Activated T-cell treated with anti-CD3 and anti-CD28 coated beads for 1 hour (primary cell): ENCODE measurements around the gene GPR119.
A peak's percentile ranks its signal among the peaks of the same experiment; 100 is the strongest.
"Not testable (repeated sequence)": the region's sequence is repeated elsewhere in the genome, so short reads cannot be mapped to it uniquely, and the experiment has no call there.

Experiments
- DNase-seq: peaks from one replicate; pipeline ENCODE4 v3.0.0-alpha.2; 2020; ENCODE audit warnings: low read depth

Gene GPR119

DNA sequence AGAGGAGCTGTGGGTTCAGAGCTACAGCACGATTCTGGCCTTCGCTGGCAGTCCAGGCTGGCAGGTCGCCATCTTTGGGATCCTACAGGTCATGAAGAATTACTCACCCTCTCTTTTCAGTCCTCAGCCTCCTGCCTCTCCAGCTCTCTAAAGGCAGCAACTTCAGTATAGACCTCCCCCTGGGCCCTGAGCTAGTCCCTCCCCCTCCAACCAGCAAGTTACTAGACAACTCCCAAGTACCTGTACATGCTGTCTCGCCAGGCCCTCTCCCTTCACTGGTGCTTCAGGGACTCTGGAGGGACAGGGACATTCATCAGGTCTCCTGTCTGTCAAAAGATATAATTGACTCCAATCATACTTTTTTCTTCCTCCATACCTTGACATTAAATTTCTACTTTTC is at the start of gene GPR119:
Gene GPR119 (minus strand): TSS at position 155 of the 400 bp plus-strand sequence. CDS start 227 bp downstream, outside the sequence.
- no peak for DNase-seq

DNA sequence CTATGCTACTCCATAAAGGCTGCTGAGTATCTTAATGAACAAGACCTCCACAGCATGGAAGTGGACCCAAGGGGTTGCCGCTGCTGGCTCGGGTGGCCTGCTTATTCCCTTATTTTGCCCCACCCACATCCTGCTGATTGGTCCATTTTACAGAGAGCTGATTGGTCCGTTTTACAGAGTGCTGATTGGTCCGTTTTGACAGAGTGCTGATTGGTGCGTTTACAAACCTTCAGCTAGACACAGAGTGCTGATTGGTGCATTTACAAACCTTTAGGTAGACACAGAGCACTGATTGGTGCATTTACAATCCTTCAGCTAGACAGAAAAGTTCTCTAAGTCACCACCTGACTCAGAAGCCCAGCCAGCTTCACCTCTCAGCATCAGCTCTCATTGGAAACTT is 43.8 kb upstream of the GPR119 start:
- not testable (repeated sequence) for DNase-seq

DNA sequence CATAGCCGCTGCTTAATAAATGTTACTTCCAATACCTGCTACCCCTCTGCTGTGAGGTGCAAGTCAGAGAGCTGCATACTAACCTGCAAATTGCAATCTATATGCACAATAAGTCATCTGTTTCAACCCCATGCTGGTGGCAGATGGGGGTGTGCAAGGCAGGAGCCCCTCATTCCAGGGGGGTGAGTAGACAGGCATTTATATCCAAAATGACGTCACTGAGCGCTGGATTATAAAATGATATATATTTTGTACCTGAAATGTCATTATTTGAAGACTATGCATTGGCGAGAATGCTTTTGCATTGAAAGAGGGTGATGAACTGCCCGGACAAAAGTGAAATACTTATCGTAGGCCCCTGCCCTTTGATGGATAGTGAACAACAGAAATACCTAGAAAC is 41.1 kb upstream of the GPR119 start:
- no peak for DNase-seq

DNA sequence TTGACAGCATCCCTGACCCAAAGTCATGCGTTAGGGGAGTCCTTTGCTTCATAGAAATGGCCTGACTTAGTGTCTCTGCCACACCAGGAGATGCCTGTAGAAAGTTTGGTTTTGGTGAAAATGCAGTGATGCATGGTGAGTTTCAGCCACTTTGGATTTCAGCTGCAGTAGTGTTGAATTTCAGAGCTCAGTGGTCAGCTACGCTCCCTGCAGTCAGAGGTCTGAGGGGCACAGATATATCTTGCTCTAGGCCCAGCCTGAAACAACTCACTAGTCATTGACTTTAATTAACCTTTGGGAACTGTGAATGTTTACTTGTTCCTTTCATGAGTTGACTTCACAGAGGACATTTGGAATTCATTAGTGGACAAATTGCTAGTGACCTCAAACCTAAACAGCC is 33.8 kb upstream of the GPR119 start:
- DNase-seq, result no peak

DNA sequence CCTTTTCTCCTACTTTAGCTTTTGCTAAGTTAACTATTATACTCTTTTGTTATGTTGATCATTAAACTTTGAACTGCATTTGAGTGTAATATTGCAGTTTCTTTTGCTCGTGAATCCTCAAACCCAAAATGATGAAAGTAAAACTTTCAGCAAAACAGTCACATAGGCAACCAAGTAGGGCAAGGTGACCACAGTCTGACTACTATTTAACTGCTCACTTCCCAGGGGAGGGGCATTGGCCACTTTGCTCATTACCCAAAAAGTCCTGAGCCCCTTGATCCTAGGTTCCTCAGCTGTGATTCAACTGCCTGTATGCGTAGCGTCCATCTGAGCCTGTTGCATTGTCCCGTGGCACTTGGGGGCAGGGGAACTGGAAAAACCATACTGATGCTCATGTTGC is 33.3 kb upstream of the GPR119 start:
- no peak for DNase-seq

DNA sequence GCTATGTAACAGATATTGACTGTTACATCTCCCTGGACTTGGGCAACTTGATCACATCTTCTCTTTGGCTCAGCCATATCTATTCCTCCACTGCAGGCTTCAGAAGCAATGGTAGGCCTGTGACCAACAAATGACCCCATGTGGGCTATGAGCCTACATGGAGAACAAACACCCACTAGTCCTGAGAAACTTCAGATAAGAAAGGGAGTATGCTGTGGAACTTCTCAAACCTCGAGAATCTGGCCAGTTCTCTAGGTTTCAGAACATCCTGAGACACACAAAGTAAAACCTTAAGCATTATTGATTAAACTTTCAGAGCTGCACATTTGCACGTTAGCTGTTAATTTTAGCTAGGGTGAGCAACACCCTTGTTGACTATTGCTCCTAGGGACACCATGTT is 32.6 kb upstream of the GPR119 start:
- no peak for DNase-seq

DNA sequence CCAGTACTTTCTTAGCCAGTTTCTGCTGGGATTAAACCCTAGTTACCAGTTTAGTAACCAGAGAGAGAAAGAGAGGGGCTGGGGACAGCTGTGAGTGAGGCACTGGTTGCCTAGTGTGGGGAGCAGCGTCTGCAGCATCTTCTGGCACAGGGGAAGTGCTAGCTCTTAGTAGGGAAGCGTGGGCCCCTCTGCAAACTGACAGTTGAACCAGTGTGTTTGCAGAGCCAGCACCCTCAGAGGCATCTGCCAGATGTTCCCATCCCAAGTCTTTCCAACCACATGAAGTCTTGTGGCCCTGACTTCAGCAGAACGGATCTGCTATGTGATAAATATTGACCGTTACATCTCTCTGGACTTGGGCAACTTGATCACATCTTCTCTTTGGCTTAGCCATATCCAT is 31.3 kb upstream of the GPR119 start:
- no peak for DNase-seq

DNA sequence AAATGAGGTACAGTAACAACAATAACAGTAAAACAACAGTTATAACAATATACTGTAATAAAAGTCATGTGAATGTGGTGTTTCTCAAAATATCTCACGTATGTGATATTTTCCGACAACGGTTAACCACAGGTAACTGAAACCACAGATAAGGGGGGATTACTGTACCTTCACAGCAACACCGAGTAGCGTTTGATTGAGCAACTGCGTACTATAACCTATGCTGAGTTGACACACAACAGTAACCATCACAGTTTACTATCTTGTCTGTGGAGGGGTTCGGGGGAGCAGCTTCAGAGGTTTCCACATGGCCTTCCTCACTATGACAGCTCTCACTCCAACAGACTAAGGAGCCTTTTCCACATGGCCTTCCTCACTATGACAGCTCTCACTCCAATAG is 29.7 kb upstream of the GPR119 start:
- no peak for DNase-seq

DNA sequence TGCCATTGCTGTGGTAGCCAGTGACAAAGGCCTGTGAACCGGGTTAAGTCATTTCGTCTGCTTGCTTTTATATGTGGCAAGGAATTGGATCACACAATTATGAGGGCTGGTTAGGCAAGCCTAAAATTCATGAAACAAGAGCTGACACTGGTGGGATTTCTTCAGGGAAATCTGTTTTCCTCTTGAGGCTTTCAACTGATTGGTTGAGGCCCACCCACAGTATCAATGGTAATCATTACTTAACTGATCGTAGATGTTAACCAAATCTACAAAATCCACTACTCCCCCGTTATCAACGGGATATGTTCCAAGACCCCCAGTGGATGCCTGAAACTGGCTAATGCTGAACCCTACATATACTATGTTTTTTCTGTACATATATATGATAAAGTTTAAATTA is 29.3 kb upstream of the GPR119 start:
- DNase-seq, result no peak

DNA sequence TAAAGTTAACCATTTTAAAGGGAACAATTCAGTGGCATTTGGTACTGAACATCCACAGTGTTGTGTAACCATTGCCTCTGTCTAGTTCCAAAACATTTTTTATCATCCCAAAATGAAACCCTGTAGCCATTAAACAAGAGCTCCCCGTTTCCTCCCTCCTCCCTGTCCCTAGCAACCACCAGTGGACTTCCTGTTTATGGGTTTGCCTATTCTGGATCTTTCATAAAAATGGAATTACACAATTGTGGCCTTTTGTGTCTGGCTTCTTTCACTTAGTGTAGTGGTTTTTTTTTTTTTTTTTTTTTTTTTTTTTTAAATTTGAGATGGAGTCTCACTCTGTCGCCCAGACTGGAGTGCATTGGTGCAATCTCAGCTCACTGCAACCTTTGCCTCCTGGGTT is 27.9 kb upstream of the GPR119 start:
- DNase-seq, result no peak

DNA sequence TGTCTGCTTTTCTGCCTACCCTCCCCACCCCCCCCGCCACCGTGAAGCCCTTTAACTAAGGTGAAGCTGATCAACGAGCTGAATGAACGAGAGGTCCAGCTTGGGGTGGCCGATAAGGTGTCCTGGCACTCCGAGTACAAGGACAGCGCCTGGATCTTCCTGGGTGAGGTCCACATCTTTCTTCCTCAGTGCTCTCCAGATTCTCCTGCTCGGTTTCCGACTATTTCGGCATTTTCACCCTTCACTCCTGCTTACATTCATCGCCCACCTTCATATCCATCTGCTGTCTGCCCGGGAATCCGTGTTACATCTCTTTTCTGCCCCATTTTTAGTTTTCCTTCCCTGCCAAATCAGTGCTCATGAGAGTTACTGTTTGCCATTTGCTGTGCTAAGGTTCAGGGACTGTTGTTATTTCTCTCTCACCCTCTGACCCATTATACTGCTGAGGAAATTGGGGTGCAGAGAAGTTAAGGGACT is 16.8 kb upstream of the GPR119 start:
- DNase-seq, result no peak

DNA sequence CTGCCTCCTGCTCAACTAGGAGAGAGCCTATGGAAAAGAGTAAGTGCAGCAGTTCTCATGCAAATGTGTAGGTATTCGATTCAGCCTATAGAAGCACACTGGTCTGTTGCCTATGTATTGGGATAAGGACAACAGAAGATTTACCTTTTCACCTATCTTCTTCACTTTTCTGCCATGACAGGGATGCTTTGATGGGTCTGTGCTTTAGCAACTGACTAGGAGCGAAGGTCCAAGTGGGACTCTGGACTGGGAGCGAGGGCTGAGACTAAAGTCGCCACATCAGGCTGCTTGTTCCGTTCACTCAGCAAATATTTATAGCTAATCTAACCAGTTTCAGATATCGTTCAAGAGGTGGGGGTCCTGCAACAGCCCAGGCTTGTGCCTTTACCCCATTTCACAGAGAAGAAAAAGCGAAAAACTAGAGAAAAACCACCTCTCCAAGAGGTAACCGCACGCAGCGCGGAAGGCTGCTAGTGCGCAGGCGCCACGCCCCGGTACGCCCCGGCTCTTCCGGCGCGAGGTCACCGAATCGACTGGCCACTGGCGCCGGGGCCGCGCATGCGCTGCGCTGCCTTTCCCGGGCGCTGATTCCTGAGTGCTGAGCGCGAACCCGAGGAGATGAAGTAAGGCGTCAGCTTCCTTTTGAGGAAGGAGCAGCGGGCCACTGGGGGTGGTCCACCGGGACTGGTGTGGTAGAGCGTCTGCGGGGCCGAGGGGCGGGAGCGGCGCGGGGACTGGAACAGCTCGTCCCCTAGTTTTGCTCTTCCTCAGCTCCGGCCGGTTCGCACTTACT is 16.1 kb upstream of the GPR119 start, which contains the start of gene RBMX2:
Gene RBMX2 (plus strand): TSS at position 573 of the 793 bp plus-strand sequence. CDS start 46 bp downstream, at position 619.
- peak; percentile 53 for DNase-seq

DNA sequence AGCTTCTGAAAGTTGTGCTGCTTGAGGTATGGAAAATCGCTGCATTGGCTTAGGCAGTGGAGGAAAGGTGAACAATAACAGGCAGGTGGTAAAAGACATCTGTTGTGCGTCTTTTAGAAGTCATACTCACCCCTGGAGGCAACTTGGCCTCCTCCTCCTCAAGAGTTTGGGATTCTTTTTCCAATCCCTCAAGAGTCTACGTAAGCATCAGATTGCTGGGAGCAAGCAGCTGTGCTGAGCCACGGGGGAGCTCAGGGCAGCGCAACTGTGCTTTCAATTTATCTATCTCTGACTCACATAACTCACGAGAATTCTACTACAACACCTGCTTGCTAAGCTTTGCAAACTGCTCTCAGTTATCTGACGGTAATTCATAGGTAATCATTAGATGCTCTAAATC is 9.9 kb upstream of the GPR119 start:
- DNase-seq, result no peak

DNA sequence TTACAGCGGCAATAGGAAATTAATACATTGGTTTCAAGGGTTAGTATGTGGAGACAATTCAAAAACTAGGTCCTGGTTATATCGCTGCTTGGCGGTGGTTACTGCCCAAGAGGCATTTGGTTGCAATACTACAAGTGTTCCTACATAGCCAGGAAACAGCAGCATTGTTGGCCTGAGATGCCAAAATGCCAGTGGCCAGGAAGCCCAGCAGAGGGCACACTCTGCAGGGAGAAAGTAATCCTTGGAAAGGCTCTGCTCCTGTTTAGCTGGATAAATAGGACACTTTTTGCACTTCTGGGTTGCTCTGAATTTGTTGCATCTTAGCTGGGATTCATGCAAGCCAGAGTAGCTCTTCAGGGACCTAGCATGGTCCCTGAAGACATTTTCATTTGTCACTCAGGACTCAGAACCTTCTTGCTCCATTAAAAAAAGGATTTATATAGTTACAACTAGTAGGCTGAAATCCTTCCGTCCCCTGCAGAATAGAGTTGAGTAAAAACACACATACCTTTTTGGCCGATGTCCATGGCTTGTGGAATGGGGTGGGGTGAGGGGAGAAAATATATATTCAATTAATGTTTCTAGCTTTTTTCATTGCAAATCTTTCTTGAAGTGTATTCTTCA is 8.1 kb upstream of the GPR119 start:
- DNase-seq, result no peak

DNA sequence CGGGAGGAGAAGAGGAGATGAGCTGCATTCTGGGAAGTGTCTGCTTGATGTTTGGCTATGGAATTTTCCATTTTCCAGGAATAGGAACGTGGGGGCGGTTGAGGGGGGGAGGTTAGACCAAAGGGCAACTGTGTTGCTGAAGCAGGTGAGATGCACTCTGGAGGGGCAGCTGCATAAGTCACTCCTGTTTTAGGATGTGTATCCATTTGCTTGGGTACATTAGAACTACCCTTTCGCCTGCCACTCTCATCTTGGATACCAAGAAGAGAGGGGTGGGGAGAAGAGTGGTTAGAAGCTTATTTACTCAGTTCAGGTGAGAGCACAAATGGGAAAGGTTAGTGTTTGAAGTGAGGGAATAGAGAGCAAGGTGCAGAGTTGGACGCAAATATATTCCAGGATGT is 934 bp upstream of the GPR119 start:
- no peak for DNase-seq

DNA sequence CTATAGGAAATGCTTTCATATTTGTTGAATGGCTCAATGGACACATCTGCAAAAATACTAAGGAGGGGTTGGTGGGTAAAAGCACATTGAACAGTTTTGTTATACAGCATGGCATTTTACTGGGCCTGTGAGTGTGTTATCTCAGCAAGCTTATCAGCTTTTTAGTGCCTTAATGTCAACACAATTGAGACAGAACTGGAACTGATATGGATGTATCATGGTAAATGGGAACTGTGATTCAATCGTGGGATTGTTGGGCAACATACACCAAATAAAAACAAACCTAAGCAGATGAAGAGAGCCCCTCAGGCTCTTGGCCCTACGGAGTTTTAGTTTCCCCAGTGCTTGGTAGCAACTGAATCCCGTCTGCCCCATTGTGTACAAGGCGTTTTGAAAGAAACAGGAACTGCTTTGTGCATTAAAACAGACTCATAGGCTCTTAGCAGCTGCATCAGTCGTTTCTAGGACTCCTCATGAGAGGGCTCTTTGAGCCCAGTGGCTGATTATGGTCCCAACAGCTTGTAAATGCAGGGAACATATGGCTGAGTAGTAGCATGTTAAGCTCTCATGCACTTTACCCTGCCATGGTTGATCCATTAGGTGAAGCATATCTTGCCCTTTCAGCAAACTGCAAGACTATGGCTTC is 7.3 kb downstream of the GPR119 start:
- no peak for DNase-seq

DNA sequence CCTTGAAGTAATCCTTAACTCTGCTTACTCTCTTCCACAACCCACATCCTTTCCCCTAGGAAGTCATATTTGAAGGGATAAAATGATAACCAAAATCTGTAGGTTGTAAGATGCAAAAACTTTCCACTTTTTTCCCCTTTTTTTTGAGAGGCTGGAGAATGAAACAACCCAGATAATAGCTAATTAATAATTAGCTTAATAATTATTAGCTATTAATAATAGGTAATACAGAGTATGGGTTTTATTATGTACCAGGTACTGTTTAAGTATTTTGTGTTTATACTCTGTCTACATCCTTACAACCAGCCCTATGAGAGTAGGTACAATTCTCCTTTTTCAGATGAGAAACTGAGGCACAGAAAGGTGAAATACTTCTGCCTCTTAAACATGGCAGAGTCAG is 9.4 kb downstream of the GPR119 start:
- no peak for DNase-seq

DNA sequence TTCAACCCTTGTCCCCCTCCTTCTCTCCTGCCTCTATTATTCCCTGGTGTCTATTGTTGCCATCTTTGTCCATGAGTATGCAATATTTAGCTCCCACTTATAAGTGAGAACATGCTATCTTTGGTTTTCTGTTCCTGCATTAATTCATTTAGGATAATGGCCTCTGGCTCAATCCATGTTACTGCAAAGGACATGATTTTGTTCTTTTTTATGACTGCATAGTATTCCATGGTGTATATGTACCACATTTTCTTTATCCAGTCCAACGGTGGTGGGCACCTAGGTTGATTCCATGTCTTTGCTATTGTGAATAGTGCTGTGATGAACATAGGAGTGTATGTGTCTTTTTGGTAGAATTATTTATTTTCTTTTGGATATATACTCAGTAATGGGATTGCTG is 33.4 kb downstream of the GPR119 start:
- DNase-seq, result not testable (repeated sequence)

DNA sequence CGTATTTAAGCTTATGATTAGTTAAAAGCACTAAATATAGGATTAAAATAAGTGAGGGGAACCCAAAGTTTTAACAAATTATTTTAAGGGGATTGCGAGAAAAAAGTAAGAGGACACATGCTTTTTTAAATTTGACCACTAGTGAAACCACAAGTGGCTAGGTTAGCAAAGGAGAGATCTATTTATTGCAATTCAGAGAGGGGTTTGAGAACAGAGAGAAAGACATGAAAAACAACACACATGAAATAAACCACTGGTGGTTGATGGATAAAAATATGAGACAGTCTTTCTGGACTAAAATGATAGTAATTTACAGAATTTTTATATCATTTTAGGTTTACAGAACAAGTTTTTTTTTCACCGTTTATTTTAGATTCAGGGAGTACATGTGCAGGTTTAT is 33.9 kb downstream of the GPR119 start:
- no peak for DNase-seq

DNA sequence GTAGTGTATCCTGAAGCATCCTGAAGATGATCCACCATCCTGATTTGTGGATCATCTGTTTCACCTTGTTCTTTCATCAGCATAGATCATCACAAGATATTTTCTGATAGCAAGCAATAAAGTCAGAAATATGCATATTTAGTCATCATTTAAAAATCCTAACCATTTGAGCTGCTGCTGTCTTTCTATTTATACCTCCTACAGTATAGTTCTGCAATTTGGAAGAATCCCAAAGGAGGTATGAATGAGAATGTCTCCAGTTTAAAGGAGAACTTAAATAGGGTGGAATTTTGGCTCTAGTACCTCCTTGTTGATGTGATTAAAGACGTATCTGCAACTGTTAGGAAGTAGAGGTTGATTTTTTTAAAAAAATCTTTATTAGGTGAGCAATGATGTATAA is 38.2 kb downstream of the GPR119 start:
- no peak for DNase-seq

DNA sequence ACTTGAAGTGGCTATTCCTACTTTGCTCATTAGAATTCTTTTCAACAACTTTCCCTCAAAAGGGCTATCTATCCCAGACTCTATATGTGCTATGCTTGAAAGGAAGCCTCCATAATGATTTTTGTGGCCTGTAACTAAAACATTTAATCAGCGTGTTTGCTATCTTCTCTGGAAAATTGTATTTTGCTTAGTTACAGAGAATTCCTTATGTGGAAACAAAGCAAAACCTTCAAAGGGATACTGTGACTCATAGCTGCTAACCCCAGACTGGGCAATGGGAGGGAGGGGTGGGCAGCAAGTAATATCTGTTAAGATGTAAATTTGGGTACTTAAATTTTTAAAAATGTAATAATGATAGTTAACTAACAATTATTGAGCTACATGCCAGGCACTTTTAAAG is 42.1 kb downstream of the GPR119 start:
- no peak for DNase-seq

DNA sequence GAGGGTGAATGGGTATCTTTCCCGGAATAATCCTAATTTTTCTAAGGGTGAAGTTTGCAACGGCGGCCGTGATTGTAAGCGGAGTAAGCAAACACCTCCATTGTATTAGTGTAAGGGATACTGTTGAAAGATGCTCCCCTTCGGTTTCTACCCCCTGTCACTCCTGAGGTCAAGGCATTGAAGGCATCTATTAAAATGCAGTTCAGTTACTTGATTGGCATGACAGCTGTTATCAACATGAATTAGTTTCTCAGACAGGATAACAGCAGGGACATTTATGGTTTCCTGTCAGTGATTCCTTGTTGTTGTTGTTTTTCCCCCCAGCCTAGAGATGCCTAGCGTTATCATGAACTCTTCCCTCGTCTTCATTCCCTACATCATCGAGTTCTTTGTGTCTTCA is 45.2 kb downstream of the GPR119 start:
- no peak for DNase-seq
